ENCODE results near the gene TMEM52B.
"Not testable (repeated sequence)": the region's sequence is repeated elsewhere in the genome, so short reads cannot be mapped to it uniquely, and the experiment has no call there.

TMEM52B gene

GRCh38 chr12:10207136-10207535 lies 28.3 kb downstream of the TMEM52B start:
- H3K4me3 ChIP-seq, result no peak overlapping the region
- H3K27ac ChIP-seq, result no peak overlapping the region

GRCh38 chr12:10210225-10210624 lies 31.4 kb downstream of the TMEM52B start:
- H3K4me3 ChIP-seq, result no peak overlapping the region
- no peak overlapping the region for H3K27ac ChIP-seq

GRCh38 chr12:10211101-10211939 lies 32.5 kb downstream of the TMEM52B start:
- H3K4me3 ChIP-seq, result peak overlapping the region in 1 of 7 experiments; percentile 88
- peak overlapping the region in 12 of 21 experiments; percentile 14 to 96 (median 94) for H3K27ac ChIP-seq

GRCh38 chr12:10211940-10212738 lies 33.3 kb downstream of the TMEM52B start:
- Histone ChIP-seq H3K4me3 (peak overlapping the region; percentile 51 to 90 (median 71)), H3K27ac (peak overlapping the region; percentile 73 to 96 (median 93))

GRCh38 chr12:10212739-10213131 lies 33.9 kb downstream of the TMEM52B start, which contains the start of gene GABARAPL1:
Gene GABARAPL1, plus strand, starts transcription at chr12:10212877. Its CDS starts 253 bp downstream, at chr12:10213130.
- Histone ChIP-seq H3K27ac (peak within 1 kb of the TSS; percentile 73 to 96 (median 93)), H3K4me3 (peak within 1 kb of the TSS; percentile 51 to 90 (median 71))

- Histone ChIP-seq H3K27ac (peak overlapping the region; percentile 73 to 96 (median 93)), H3K4me3 (peak overlapping the region; percentile 51 to 90 (median 71))
Measured at GRCh38 chr12:10213168-10214135, 34.6 kb downstream of the TMEM52B start.

- H3K4me3 ChIP-seq, result peak overlapping the region; percentile 51 to 90 (median 71)
- H3K27ac ChIP-seq, result peak overlapping the region in 20 of 21 experiments; percentile 30 to 96 (median 93)
Measured at GRCh38 chr12:10214136-10214894, 35.5 kb downstream of the TMEM52B start.

- Histone ChIP-seq H3K27ac (peak overlapping the region in 4 of 21 experiments; percentile 95 to 96 (median 96)), H3K4me3 (peak overlapping the region in 1 of 7 experiments; percentile 90)
Measured at GRCh38 chr12:10214895-10215267, 36.0 kb downstream of the TMEM52B start.

GRCh38 chr12:10215436-10215835 lies 36.6 kb downstream of the TMEM52B start:
- Histone ChIP-seq H3K4me3 (no peak overlapping the region), H3K27ac (peak overlapping the region in 1 of 21 experiments; percentile 39)

- not testable (repeated sequence) for H3K27ac ChIP-seq, H3K4me3 ChIP-seq
Measured at GRCh38 chr12:10215946-10216345, 37.1 kb downstream of the TMEM52B start.

GRCh38 chr12:10218021-10218420 lies 39.2 kb downstream of the TMEM52B start:
- H3K27ac ChIP-seq, result no peak overlapping the region
- no peak overlapping the region for H3K4me3 ChIP-seq

GRCh38 chr12:10220398-10221077 lies 41.7 kb downstream of the TMEM52B start:
- no peak overlapping the region for H3K4me3 ChIP-seq
- peak overlapping the region in 8 of 21 experiments; percentile 4 to 69 (median 26) for H3K27ac ChIP-seq

GRCh38 chr12:10221846-10222245 lies 43.0 kb downstream of the TMEM52B start:
- no peak overlapping the region for H3K4me3 ChIP-seq
- H3K27ac ChIP-seq, result no peak overlapping the region

- no peak overlapping the region for H3K27ac ChIP-seq
- no peak overlapping the region for H3K4me3 ChIP-seq
Measured at GRCh38 chr12:10223208-10223607, 44.4 kb downstream of the TMEM52B start.

- H3K27ac ChIP-seq, H3K4me3 ChIP-seq: not testable (repeated sequence)
Measured at GRCh38 chr12:10225426-10225825, 46.6 kb downstream of the TMEM52B start.

- no peak overlapping the region for H3K4me3 ChIP-seq
- H3K27ac ChIP-seq, result no peak overlapping the region
Measured at GRCh38 chr12:10226086-10226485, 47.3 kb downstream of the TMEM52B start.

- Histone ChIP-seq H3K27ac (no peak overlapping the region), H3K4me3 (no peak overlapping the region)
Measured at GRCh38 chr12:10226731-10227130, 47.9 kb downstream of the TMEM52B start.

- H3K4me3 ChIP-seq, result no peak overlapping the region
- no peak overlapping the region for H3K27ac ChIP-seq
Measured at GRCh38 chr12:10227648-10228047, 48.8 kb downstream of the TMEM52B start.
